Right lobe of liver (tissue), 6 donors: ENCODE results near the gene CEMIP2. TPM values are rescaled to one million over a fixed set of nuclear protein-coding genes. Genes with fewer than 3 reads are reported as not detected.
"Not testable (repeated sequence)": the region's sequence is repeated elsewhere in the genome, so short reads cannot be mapped to it uniquely, and the experiment has no call there.

Experiments
- ATAC-seq, 4 donors: fragments of 200-7000 bp; cut with Tn5 transposase; one replicate each; pipeline ENCODE4 v1.9.1; 2020; ENCODE audit warnings: mild to moderate bottlenecking in 4 of 4, moderate library complexity in 4 of 4
- DNase-seq, 3 donors: peaks; one replicate each; pipeline ENCODE4 v3.0.0-alpha.2; 2020
- H3K27ac ChIP-seq, 3 donors: fragments of 200-600 bp; one replicate each; pipeline ENCODE4 v1.8.0; 2022
- H3K27me3 ChIP-seq, 2 donors: fragments of 200-600 bp; one replicate each; pipeline ENCODE4 v1.8.0; 2022
- H3K36me3 ChIP-seq, 4 donors: fragments of 200-600 bp; sonication (generic) in 1 of 4; one replicate each; pipeline versions ENCODE4 v1.5.1 to v1.8.0; 2017 to 2022; ENCODE audit warnings: control low read depth in 1 of 4
- H3K4me1 ChIP-seq, 4 donors: fragments of 200-600 bp; sonication (generic) in 1 of 4; one replicate each; pipeline versions ENCODE4 v1.5.1 to v1.8.0; 2017 to 2022; ENCODE audit warnings: control low read depth in 1 of 4
- H3K4me3 ChIP-seq, 3 donors: fragments of 200-600 bp; one replicate each; pipeline ENCODE4 v1.8.0; 2022
- H3K9me3 ChIP-seq, 4 donors: fragments of 200-600 bp; sonication (generic) in 1 of 4; one replicate each; pipeline versions ENCODE4 v1.5.1 to v1.8.0; 2017 to 2022; ENCODE audit warnings: control low read depth in 1 of 4
- POLR2A ChIP-seq: fragments of 450-650 bp; IDR thresholded peaks from one replicate; pipeline ENCODE4 v1.6.1; 2017; ENCODE audit warnings: antibody characterized with exemption, mild to moderate bottlenecking
- WGBS: methylation state at CpG from one replicate; pipeline ENCODE4 v1.1.6; 2018; ENCODE audit warnings: low coverage, low lambda C conversion rate; ENCODE audit not compliant: insufficient coverage; ENCODE audit errors: missing lambda C conversion rate; 5-methylcytosine and 5-hydroxymethylcytosine counted together
- intact Hi-C, 2 donors: fragments of 100-400 bp; cut with DNase I; formaldehyde crosslinking; loops; one replicate each; pipeline versions ENCODE4 v1.11.2 to v1.14.1; 2022
- total RNA-seq, 6 experiments: library from RNA; depleted of rRNA in 2 of 6; stranded (reverse); fragments of >200 nt in 2 of 6; fragmentation: NEBNext Ultra II Directional in 3 of 6; extraction: Animal tissue kit (Norgen Biotek cat#: 25700) in 3 of 6; gene quantifications; one replicate each; pipeline versions ENCODE4 v1.1.0 to v1.2.4, GENCODE V29; 2016 to 2023
- TF ChIP-seq, protein P1 (sequence below), 4 donors: fragments of 200-600 bp in 3 of 4; fragments of 450-650 bp in 1 of 4; IDR thresholded peaks; one replicate each; pipeline versions ENCODE4 v1.5.1 to v1.8.0; 2016 to 2022; ENCODE audit warnings: antibody characterized with exemption in 4 of 4, mild to moderate bottlenecking in 2 of 4
- donor health status: DM: no; HTN: yes; CAD: no.
- donor health status: DM: no; HTN: no; CAD: no.
- donor health status: DM: no; HTN: no; CAD: no.
- donor health status: DM: no; HTN: yes; CAD: no.
- donor health status: DM: no; HTN: yes; CAD: no.

Gene CEMIP2
- total RNA-seq, 6 experiments from 2014 or later, result 40.9 to 92.8 (median 56.5) TPM

DNA sequence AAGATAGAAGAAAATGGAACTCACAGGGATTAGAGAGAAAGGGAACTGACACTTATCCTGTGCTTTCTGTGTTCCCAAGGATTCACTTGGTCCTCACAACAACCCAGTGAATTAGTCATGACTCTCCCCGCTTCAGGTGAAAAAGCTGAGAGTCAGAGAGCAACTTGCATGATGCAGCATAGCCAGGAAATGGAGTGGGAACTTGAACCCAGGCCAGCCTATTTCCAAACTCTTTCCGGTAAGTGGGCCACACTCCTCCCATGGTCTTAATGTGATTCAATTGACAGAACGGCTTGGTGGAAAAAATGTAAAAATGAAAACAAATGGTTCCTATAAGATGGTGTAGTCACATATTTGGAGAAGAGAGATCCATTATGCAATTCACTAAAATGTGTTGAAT lies 45.9 kb upstream of the CEMIP2 start:
- Histone ChIP-seq H3K27me3 (no peaks in the 10 kb centered on the region), H3K4me1 (peaks cover 0 to 3% (median 0%) of the 10 kb centered on the region in 4 donors), H3K27ac (no peak overlapping the region), H3K36me3 (no peaks in the 10 kb centered on the region), H3K4me3 (no peak overlapping the region), H3K9me3 (no peaks in the 10 kb centered on the region)
- ATAC-seq (no peak), DNase-seq (no peak)
- intact Hi-C loops, result no loop called here
- WGBS, result 92% methylated on average over 3 of the region's 3 CpGs
- TF ChIP-seq, protein P1, sequence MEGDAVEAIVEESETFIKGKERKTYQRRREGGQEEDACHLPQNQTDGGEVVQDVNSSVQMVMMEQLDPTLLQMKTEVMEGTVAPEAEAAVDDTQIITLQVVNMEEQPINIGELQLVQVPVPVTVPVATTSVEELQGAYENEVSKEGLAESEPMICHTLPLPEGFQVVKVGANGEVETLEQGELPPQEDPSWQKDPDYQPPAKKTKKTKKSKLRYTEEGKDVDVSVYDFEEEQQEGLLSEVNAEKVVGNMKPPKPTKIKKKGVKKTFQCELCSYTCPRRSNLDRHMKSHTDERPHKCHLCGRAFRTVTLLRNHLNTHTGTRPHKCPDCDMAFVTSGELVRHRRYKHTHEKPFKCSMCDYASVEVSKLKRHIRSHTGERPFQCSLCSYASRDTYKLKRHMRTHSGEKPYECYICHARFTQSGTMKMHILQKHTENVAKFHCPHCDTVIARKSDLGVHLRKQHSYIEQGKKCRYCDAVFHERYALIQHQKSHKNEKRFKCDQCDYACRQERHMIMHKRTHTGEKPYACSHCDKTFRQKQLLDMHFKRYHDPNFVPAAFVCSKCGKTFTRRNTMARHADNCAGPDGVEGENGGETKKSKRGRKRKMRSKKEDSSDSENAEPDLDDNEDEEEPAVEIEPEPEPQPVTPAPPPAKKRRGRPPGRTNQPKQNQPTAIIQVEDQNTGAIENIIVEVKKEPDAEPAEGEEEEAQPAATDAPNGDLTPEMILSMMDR (IDR thresholded peaks at IDR 0.05), result no peak
- TF ChIP-seq POLR2A, result no peak

DNA sequence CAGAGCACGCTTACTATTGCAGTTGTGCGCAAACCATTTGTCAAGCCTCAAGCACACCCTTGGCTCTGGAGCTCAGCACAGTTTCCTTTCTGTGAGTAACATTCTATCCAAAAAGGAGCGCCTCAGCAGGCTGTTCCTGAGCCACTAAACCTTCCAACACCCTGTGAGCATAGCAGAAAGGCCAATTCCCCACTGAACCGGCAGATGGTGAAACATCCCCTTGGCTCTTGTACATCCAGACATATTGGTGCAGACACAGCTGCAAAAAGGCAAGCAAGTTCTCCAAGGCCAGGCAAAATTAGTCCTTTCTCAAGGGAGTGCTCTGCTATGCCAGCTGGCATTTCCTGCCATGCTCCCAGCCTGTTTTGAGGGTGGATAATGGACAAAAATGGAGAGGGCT lies 44.1 kb upstream of the CEMIP2 start:
- ATAC-seq (no peak), DNase-seq (no peak)
- 100% methylated on average over 2 of the region's 4 CpGs for WGBS
- Histone ChIP-seq H3K27me3 (no peaks in the 10 kb centered on the region), H3K27ac (no peak overlapping the region), H3K4me1 (peaks cover 0 to 3% (median 0%) of the 10 kb centered on the region in 4 donors), H3K4me3 (no peak overlapping the region), H3K36me3 (no peaks in the 10 kb centered on the region), H3K9me3 (no peaks in the 10 kb centered on the region)
- intact Hi-C loops, result no loop called here
- no peak for TF ChIP-seq POLR2A
- TF ChIP-seq, protein P1 (IDR thresholded peaks at IDR 0.05), result no peak

DNA sequence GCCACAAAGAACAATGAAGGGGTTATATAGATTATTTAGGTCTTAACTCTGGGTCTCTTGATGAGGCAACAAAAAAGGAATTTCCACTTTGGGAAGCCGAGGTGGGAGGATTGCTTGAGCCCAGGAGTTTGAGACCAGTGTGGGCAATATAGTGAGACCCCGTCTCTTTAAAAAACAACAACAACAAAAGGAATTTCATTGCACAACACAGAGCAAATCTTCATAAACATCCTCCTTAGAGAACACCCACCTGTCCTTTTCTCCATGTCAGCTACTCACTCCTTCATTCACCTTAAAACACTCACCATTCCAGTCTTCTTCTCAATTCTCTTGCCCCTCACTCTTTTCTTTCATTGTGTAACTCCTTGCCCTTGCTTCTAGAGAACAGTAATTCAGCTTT lies 39.8 kb upstream of the CEMIP2 start:
- no peak for TF ChIP-seq POLR2A
- TF ChIP-seq, protein P1 (IDR thresholded peaks at IDR 0.05), result no peak
- no peak overlapping the region for H3K4me3 ChIP-seq
- DNase-seq (no peak), ATAC-seq (no peak)
- H3K27ac ChIP-seq, result no peak overlapping the region
- no peaks in the 10 kb centered on the region for H3K36me3 ChIP-seq
- no peaks in the 10 kb centered on the region for H3K4me1 ChIP-seq
- no peaks in the 10 kb centered on the region for H3K9me3 ChIP-seq
- 82% methylated on average over 2 of the region's 2 CpGs for WGBS
- no peaks in the 10 kb centered on the region for H3K27me3 ChIP-seq
- intact Hi-C loops, result no loop called here

DNA sequence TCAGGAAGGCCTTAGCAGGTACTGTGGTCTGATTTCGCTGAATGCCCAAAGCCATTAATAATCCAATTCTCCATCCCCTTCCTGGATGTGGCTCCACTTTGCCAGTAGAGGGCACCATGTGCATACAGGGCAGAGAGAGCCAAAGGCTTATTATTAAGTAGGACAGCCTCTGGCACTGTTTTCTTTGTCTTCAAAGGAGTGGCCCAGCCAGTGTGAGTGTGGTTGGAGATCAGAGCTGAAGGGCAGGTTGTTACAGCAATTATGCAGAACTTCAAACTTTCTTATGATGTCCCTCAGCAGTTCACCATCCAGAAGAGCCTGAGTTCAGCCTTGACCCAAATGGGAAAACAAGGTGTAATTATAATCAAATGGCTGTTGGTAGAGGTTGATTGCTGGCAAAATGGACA lies 38.6 kb upstream of the CEMIP2 start:
- no peaks in the 10 kb centered on the region for H3K9me3 ChIP-seq
- ATAC-seq (peak; percentile 100), DNase-seq (peak; percentile 48 to 76 (median 60))
- H3K4me1 ChIP-seq, result no peaks in the 10 kb centered on the region
- intact Hi-C loops, result no loop called here
- no peaks in the 10 kb centered on the region for H3K36me3 ChIP-seq
- no peak overlapping the region for H3K27ac ChIP-seq
- TF ChIP-seq, protein P1 (IDR thresholded peaks at IDR 0.05), result peak; percentile 93 to 96 (median 94)
- TF ChIP-seq POLR2A, result no peak
- no peaks in the 10 kb centered on the region for H3K27me3 ChIP-seq
- H3K4me3 ChIP-seq, result no peak overlapping the region
- WGBS, result 10% methylated on average over 1 of the region's 1 CpG

DNA sequence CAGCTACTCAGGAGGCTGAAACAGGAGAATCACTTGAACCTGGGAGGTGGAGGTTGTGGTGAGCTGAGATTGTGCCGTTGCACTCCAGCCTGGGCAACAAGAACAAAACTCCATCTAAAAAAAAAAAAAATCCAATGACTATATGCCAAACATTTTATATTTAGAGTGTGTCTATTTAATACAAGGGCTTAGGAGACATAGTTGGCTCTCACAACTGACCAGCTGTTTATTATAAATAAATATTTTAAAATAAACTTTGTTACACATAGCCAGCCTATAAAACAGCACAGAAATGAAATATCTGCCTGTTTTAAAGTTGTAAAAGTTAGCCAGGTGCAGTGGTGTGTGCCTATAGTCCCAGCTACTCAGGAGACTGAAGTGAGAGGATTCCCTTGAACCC lies 36.8 kb upstream of the CEMIP2 start:
- H3K36me3 ChIP-seq, DNase-seq, H3K4me1 ChIP-seq, intact Hi-C loops, H3K27me3 ChIP-seq, ATAC-seq, H3K4me3 ChIP-seq, H3K9me3 ChIP-seq, H3K27ac ChIP-seq: not testable (repeated sequence)
- 40% methylated on average over 1 of the region's 1 CpG for WGBS
